HEK293 (cell line): ENCODE measurements around the gene VPREB3.
A peak's percentile ranks its signal among the peaks of the same experiment; 100 is the strongest.

ENCODE experiments used
- EGR2 ChIP-seq: fragments of 450-650 bp; formaldehyde crosslinking; IDR thresholded peaks from 2 replicates; pipeline ENCODE4 v1.5.1; 2016; ENCODE audit warnings: low read depth, missing biosample characterization, missing genetic modification characterization
- FEZF1 ChIP-seq: fragments of 450-650 bp; formaldehyde crosslinking; IDR thresholded peaks from 2 replicates; pipeline ENCODE4 v1.5.1; 2016; ENCODE audit warnings: missing biosample characterization, missing genetic modification characterization
- KLF8 ChIP-seq: fragments of 450-650 bp; formaldehyde crosslinking; IDR thresholded peaks from 2 replicates; pipeline ENCODE4 v1.5.1; 2016; ENCODE audit warnings: missing biosample characterization, missing genetic modification characterization
- PRDM1 ChIP-seq: fragments of 450-650 bp; formaldehyde crosslinking; IDR thresholded peaks from 2 replicates; pipeline ENCODE4; 2016; ENCODE audit warnings: missing biosample characterization, missing genetic modification characterization
- RBAK ChIP-seq: fragments of 450-650 bp; formaldehyde crosslinking; IDR thresholded peaks from 2 replicates; pipeline ENCODE4 v1.5.1; 2016; ENCODE audit warnings: missing biosample characterization, missing genetic modification characterization
- REPIN1 ChIP-seq: fragments of 450-650 bp; formaldehyde crosslinking; IDR thresholded peaks from 2 replicates; pipeline ENCODE4 v1.5.1; 2017; ENCODE audit warnings: missing biosample characterization, missing genetic modification characterization, low read depth
- SCRT1 ChIP-seq: fragments of 450-650 bp; formaldehyde crosslinking; IDR thresholded peaks from 2 replicates; pipeline ENCODE4 v1.5.1; 2016; ENCODE audit warnings: missing biosample characterization, missing genetic modification characterization, borderline replicate concordance
- YY2 ChIP-seq: fragments of 450-650 bp; formaldehyde crosslinking; IDR thresholded peaks from 2 replicates; pipeline ENCODE4 v1.5.1; 2016; ENCODE audit warnings: missing biosample characterization, missing genetic modification characterization
- ZBTB20 ChIP-seq: fragments of 450-650 bp; formaldehyde crosslinking; IDR thresholded peaks from 2 replicates; pipeline ENCODE4 v1.5.1; 2016; ENCODE audit warnings: missing biosample characterization, missing genetic modification characterization
- ZEB2 ChIP-seq: fragments of 450-650 bp; formaldehyde crosslinking; IDR thresholded peaks from 2 replicates; pipeline ENCODE4 v1.5.1; 2016; ENCODE audit warnings: missing biosample characterization, missing genetic modification characterization
- ZNF138 ChIP-seq: fragments of 450-650 bp; formaldehyde crosslinking; IDR thresholded peaks from 2 replicates; pipeline ENCODE4 v1.5.1; 2016; ENCODE audit warnings: missing biosample characterization, missing genetic modification characterization, borderline replicate concordance
- ZNF146 ChIP-seq: fragments of 450-650 bp; formaldehyde crosslinking; IDR thresholded peaks from 2 replicates; pipeline ENCODE4 v1.5.1; 2016; ENCODE audit warnings: missing biosample characterization, missing genetic modification characterization
- ZNF155 ChIP-seq: fragments of 450-650 bp; formaldehyde crosslinking; IDR thresholded peaks from 2 replicates; pipeline ENCODE4 v1.5.1; 2016; ENCODE audit warnings: missing biosample characterization, missing genetic modification characterization
- ZNF202 ChIP-seq: fragments of 450-650 bp; formaldehyde crosslinking; IDR thresholded peaks from 2 replicates; pipeline ENCODE4 v1.5.1; 2016; ENCODE audit warnings: missing biosample characterization, missing genetic modification characterization, borderline replicate concordance
- ZNF221 ChIP-seq: fragments of 450-650 bp; formaldehyde crosslinking; IDR thresholded peaks from 2 replicates; pipeline ENCODE4 v1.5.1; 2017; ENCODE audit warnings: missing biosample characterization, missing genetic modification characterization, borderline replicate concordance
- ZNF239 ChIP-seq: fragments of 450-650 bp; formaldehyde crosslinking; IDR thresholded peaks from 2 replicates; pipeline ENCODE4 v1.5.1; 2016; ENCODE audit warnings: missing biosample characterization, missing genetic modification characterization
- ZNF324 ChIP-seq: fragments of 450-650 bp; formaldehyde crosslinking; IDR thresholded peaks from 2 replicates; pipeline ENCODE4 v1.5.1; 2016; ENCODE audit warnings: missing biosample characterization, missing genetic modification characterization
- ZNF404 ChIP-seq: fragments of 450-650 bp; formaldehyde crosslinking; IDR thresholded peaks from 2 replicates; pipeline ENCODE4 v1.5.1; 2017; ENCODE audit warnings: missing biosample characterization, missing genetic modification characterization
- ZNF416 ChIP-seq: fragments of 450-650 bp; formaldehyde crosslinking; IDR thresholded peaks from 2 replicates; pipeline ENCODE4 v1.5.1; 2016; ENCODE audit warnings: missing biosample characterization, missing genetic modification characterization
- ZNF514 ChIP-seq: fragments of 450-650 bp; formaldehyde crosslinking; IDR thresholded peaks from 2 replicates; pipeline ENCODE4 v1.5.1; 2016; ENCODE audit warnings: missing biosample characterization, missing genetic modification characterization
- ZNF610 ChIP-seq: fragments of 450-650 bp; formaldehyde crosslinking; IDR thresholded peaks from 2 replicates; pipeline ENCODE4 v1.5.1; 2016; ENCODE audit warnings: missing biosample characterization, missing genetic modification characterization, borderline replicate concordance
- ZNF777 ChIP-seq: fragments of 450-650 bp; formaldehyde crosslinking; IDR thresholded peaks from 2 replicates; pipeline ENCODE4 v1.5.1; 2017; ENCODE audit warnings: missing biosample characterization, missing genetic modification characterization, borderline replicate concordance
- ZNF785 ChIP-seq: fragments of 450-650 bp; formaldehyde crosslinking; IDR thresholded peaks from 2 replicates; pipeline ENCODE4 v1.5.1; 2016; ENCODE audit warnings: missing biosample characterization, missing genetic modification characterization
- ZNF791 ChIP-seq: fragments of 450-650 bp; formaldehyde crosslinking; IDR thresholded peaks from 2 replicates; pipeline ENCODE4 v1.5.1; 2016; ENCODE audit warnings: missing biosample characterization, missing genetic modification characterization
- TF ChIP-seq, protein P1 (sequence below): IDR thresholded peaks from 2 replicates; pipeline ENCODE4 v1.6.1; 2011; ENCODE audit warnings: mild to moderate bottlenecking, low read depth, low read length, borderline replicate concordance
- TF ChIP-seq, protein P2 (sequence below): fragments of 450-650 bp; formaldehyde crosslinking; IDR thresholded peaks from 2 replicates; pipeline ENCODE4 v1.5.1; 2016; ENCODE audit warnings: missing biosample characterization, missing genetic modification characterization
- TF ChIP-seq, protein P3 (sequence below): fragments of 450-650 bp; formaldehyde crosslinking; conservative IDR thresholded peaks from 2 replicates; pipeline ENCODE4 v1.5.1; 2016; ENCODE audit warnings: low read depth, missing biosample characterization, missing genetic modification characterization
- TF ChIP-seq, protein P4 (sequence below): fragments of 450-650 bp; formaldehyde crosslinking; IDR thresholded peaks from 2 replicates; pipeline ENCODE4 v1.5.1; 2016; ENCODE audit warnings: missing biosample characterization, missing genetic modification characterization
- TF ChIP-seq, protein P5 (sequence below): fragments of 450-650 bp; formaldehyde crosslinking; IDR thresholded peaks from 2 replicates; pipeline ENCODE4 v1.5.1; 2016; ENCODE audit warnings: missing biosample characterization, missing genetic modification characterization, low read depth

Gene VPREB3

DNA sequence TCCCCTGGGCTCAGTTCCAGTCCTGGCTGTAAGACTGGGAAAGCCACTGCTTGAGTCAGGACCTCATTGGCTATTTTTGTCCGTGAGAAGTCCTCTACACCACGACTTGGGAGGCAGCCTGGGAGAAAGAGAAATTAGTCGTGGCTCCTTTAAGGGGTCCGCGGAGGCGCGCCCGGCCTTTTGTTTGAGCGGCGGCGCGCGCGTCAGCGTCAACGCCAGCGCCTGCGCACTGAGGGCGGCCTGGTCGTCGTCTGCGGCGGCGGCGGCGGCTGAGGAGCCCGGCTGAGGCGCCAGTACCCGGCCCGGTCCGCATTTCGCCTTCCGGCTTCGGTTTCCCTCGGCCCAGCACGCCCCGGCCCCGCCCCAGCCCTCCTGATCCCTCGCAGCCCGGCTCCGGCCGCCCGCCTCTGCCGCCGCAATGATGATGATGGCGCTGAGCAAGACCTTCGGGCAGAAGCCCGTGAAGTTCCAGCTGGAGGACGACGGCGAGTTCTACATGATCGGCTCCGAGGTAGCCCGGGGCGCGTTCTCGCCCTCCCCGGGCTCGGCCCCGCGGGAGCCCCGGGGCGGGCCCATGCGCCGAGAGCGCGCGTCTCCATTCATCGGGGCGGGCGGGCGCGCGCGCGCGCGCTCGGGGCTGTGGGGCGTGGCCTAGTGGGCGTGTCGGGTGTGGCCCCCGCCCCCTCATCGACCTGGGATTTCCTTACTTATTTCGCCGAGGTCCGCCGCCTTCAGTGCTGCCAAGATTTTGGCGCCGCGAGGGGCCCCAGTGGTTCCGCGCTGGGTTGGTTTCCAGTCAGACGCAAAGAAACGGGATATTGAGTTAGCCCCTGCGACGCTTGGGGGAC, 32.8 kb upstream of the VPREB3 start, which contains the start of gene SMARCB1 (continued):
- TF ChIP-seq ZNF416 (tag by site-specific recombination) (no peak), ZBTB20 (tag by site-specific recombination) (no peak; the same call in 1 of the 2 replicates), ZNF791 (no peak), ZNF324 (tag by site-specific recombination) (0 out of 2 replicates have a peak, but pooled peaks have one; percentile 44), ZNF514 (tag by site-specific recombination) (no peak), ZNF777 (tag by site-specific recombination) (no peak), PRDM1 (tag by site-specific recombination) (no peak), EGR2 (tag by site-specific recombination) (peak; percentile 47), ZNF785 (tag by site-specific recombination) (no peak), ZNF610 (no peak), ZNF146 (tag by site-specific recombination) (no peak), RBAK (no peak), ZNF202 (tag by site-specific recombination) (no peak), ZNF155 (tag by site-specific recombination) (no peak), ZNF138 (tag by site-specific recombination) (no peak), REPIN1 (tag by site-specific recombination) (no peak), ZNF221 (tag by site-specific recombination) (no peak), YY2 (tag by site-specific recombination) (no peak), ZEB2 (tag by site-specific recombination) (peak; percentile 80; the same call in 1 of the 2 replicates), KLF8 (tag by site-specific recombination) (peak; percentile 93), ZNF239 (tag by site-specific recombination) (no peak), SCRT1 (tag by site-specific recombination) (no peak), FEZF1 (no peak), ZNF404 (tag by site-specific recombination) (no peak)
- TF ChIP-seq, protein P1, sequence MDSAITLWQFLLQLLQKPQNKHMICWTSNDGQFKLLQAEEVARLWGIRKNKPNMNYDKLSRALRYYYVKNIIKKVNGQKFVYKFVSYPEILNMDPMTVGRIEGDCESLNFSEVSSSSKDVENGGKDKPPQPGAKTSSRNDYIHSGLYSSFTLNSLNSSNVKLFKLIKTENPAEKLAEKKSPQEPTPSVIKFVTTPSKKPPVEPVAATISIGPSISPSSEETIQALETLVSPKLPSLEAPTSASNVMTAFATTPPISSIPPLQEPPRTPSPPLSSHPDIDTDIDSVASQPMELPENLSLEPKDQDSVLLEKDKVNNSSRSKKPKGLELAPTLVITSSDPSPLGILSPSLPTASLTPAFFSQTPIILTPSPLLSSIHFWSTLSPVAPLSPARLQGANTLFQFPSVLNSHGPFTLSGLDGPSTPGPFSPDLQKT = no peak
- TF ChIP-seq, protein P2, sequence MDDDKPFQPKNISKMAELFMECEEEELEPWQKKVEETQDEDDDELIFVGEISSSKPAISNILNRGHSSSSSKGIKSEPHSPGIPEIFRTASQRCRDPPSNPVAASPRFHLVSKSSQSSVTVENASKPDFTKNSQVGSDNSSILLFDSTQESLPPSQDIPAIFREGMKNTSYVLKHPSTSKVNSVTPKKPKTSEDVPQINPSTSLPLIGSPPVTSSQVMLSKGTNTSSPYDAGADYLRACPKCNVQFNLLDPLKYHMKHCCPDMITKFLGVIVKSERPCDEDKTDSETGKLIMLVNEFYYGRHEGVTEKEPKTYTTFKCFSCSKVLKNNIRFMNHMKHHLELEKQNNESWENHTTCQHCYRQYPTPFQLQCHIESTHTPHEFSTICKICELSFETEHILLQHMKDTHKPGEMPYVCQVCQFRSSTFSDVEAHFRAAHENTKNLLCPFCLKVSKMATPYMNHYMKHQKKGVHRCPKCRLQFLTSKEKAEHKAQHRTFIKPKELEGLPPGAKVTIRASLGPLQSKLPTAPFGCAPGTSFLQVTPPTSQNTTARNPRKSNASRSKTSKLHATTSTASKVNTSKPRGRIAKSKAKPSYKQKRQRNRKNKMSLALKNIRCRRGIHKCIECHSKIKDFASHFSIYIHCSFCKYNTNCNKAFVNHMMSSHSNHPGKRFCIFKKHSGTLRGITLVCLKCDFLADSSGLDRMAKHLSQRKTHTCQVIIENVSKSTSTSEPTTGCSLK (tag by site-specific recombination) = no peak
- TF ChIP-seq, protein P3, sequence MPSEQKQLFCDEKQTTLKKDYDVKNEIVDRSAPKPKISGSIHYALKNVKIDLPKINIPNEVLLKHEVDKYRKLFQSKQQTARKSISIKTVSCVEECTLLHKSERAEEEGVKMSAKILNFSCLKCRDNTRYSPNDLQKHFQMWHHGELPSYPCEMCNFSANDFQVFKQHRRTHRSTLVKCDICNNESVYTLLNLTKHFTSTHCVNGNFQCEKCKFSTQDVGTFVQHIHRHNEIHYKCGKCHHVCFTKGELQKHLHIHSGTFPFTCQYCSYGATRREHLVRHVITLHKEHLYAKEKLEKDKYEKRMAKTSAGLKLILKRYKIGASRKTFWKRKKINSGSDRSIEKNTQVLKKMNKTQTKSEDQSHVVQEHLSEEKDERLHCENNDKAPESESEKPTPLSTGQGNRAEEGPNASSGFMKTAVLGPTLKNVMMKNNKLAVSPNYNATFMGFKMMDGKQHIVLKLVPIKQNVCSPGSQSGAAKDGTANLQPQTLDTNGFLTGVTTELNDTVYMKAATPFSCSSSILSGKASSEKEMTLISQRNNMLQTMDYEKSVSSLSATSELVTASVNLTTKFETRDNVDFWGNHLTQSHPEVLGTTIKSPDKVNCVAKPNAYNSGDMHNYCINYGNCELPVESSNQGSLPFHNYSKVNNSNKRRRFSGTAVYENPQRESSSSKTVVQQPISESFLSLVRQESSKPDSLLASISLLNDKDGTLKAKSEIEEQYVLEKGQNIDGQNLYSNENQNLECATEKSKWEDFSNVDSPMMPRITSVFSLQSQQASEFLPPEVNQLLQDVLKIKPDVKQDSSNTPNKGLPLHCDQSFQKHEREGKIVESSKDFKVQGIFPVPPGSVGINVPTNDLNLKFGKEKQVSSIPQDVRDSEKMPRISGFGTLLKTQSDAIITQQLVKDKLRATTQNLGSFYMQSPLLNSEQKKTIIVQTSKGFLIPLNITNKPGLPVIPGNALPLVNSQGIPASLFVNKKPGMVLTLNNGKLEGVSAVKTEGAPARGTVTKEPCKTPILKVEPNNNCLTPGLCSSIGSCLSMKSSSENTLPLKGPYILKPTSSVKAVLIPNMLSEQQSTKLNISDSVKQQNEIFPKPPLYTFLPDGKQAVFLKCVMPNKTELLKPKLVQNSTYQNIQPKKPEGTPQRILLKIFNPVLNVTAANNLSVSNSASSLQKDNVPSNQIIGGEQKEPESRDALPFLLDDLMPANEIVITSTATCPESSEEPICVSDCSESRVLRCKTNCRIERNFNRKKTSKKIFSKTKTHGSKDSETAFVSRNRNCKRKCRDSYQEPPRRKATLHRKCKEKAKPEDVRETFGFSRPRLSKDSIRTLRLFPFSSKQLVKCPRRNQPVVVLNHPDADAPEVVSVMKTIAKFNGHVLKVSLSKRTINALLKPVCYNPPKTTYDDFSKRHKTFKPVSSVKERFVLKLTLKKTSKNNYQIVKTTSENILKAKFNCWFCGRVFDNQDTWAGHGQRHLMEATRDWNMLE = no peak
- TF ChIP-seq, protein P4, sequence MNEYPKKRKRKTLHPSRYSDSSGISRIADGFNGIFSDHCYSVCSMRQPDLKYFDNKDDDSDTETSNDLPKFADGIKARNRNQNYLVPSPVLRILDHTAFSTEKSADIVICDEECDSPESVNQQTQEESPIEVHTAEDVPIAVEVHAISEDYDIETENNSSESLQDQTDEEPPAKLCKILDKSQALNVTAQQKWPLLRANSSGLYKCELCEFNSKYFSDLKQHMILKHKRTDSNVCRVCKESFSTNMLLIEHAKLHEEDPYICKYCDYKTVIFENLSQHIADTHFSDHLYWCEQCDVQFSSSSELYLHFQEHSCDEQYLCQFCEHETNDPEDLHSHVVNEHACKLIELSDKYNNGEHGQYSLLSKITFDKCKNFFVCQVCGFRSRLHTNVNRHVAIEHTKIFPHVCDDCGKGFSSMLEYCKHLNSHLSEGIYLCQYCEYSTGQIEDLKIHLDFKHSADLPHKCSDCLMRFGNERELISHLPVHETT = no peak
- TF ChIP-seq, protein P5, sequence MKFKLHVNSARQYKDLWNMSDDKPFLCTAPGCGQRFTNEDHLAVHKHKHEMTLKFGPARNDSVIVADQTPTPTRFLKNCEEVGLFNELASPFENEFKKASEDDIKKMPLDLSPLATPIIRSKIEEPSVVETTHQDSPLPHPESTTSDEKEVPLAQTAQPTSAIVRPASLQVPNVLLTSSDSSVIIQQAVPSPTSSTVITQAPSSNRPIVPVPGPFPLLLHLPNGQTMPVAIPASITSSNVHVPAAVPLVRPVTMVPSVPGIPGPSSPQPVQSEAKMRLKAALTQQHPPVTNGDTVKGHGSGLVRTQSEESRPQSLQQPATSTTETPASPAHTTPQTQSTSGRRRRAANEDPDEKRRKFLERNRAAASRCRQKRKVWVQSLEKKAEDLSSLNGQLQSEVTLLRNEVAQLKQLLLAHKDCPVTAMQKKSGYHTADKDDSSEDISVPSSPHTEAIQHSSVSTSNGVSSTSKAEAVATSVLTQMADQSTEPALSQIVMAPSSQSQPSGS (tag by site-specific recombination) = no peak
- TF ChIP-seq, all 188 proteins: peak for 28
